H1 (cell line): ENCODE data around the gene STKLD1. TPM values are rescaled to one million over a fixed set of nuclear protein-coding genes. Genes with fewer than 3 reads are reported as not detected.

Source experiments
- CTCF ChIA-PET: fragments of 300-600 bp; sonication (Branson Sonifier 250); formaldehyde crosslinking; loops from one replicate; lab custom pipeline; 2021; ENCODE audit not compliant: partially characterized antibody; lab: Charles Lee
- POLR2A ChIA-PET: fragments of 300-600 bp; sonication (Branson Sonifier 250); formaldehyde crosslinking; loops from one replicate; lab custom pipeline; 2021; ENCODE audit warnings: inconsistent platforms; ENCODE audit not compliant: partially characterized antibody; lab: Charles Lee
- DNase-seq, 2 experiments: peaks; one replicate each; pipeline versions ENCODE4 v3.0.0 to v3.0.0-alpha.2; 2010 to 2022; ENCODE audit warnings: low spot score in 2 of 2, low read depth in 1 of 2, mixed read lengths in 1 of 2
- FAIRE-seq: peaks from 2 replicates; lab custom pipeline; 2011; peaks lifted over from hg19 to GRCh38; lab: Jason Lieb, UNC
- H2AFZ ChIP-seq: 2 replicates; pipeline ENCODE4 v1.8.1; 2012; ENCODE audit warnings: low read length, inconsistent platforms
- H2AK5ac ChIP-seq: 2 replicates; pipeline ENCODE4 v1.6.1; 2013; ENCODE audit warnings: low read depth, low read length
- H2BK120ac ChIP-seq: replicated peaks from 2 replicates; pipeline ENCODE3; 2013; ENCODE audit warnings: low read depth, low read length, inconsistent platforms
- H2BK12ac ChIP-seq: 2 replicates; pipeline ENCODE4 v1.6.1; 2013; ENCODE audit warnings: low read depth, low read length
- H2BK15ac ChIP-seq: 2 replicates; pipeline ENCODE4 v1.6.1; 2013; ENCODE audit warnings: low read length
- H2BK20ac ChIP-seq: 2 replicates; pipeline ENCODE4 v1.6.1; 2013; ENCODE audit warnings: low read length
- H2BK5ac ChIP-seq: 2 replicates; pipeline ENCODE4 v1.6.1; 2013; ENCODE audit warnings: low read depth, low read length
- H3K14ac ChIP-seq: 2 replicates; pipeline ENCODE4 v1.6.1; 2013; ENCODE audit warnings: inconsistent platforms; ENCODE audit not compliant: insufficient read length
- H3K18ac ChIP-seq: 2 replicates; pipeline ENCODE4 v1.6.1; 2013; ENCODE audit warnings: low read length; ENCODE audit errors: extremely low read depth
- H3K23ac ChIP-seq: 2 replicates; pipeline ENCODE4 v1.6.1; 2013; ENCODE audit warnings: inconsistent platforms; ENCODE audit not compliant: insufficient read length
- H3K23me2 ChIP-seq: 2 replicates; pipeline ENCODE4 v1.6.1; 2013; ENCODE audit warnings: low read depth, low read length
- H3K27ac ChIP-seq: 2 replicates; pipeline ENCODE4 v1.6.1; 2011; ENCODE audit warnings: low read depth, low read length, inconsistent platforms
- H3K27me3 ChIP-seq, 4 experiments: replicated peaks in 1 of 4; 1 replicate in 1 of 4; 2 replicates in 3 of 4; pipeline versions ENCODE4 v1.6.1 to v1.8.1; 2011 to 2013; ENCODE audit warnings: low read length in 3 of 4, mild to moderate bottlenecking in 3 of 4, inconsistent platforms in 2 of 4, mixed read lengths in 2 of 4, moderate library complexity in 1 of 4; ENCODE audit not compliant: control insufficient read depth in 3 of 4, insufficient read depth in 3 of 4; ENCODE audit errors: extremely low read depth in 1 of 4
- H3K36me3 ChIP-seq, 4 experiments: 2 replicates each; pipeline versions ENCODE4 v1.6.1 to v1.8.1; 2011 to 2013; ENCODE audit warnings: mild to moderate bottlenecking in 4 of 4, low read length in 3 of 4, moderate library complexity in 2 of 4, control low read depth in 1 of 4, inconsistent platforms in 1 of 4; ENCODE audit not compliant: insufficient read depth in 4 of 4, control insufficient read depth in 2 of 4
- H3K4ac ChIP-seq: replicated peaks from 2 replicates; pipeline ENCODE3; 2013; ENCODE audit warnings: low read length, low read depth, mixed read lengths, inconsistent platforms; ENCODE audit not compliant: insufficient read length
- H3K4me1 ChIP-seq, 4 experiments: replicated peaks in 1 of 4; 1 replicate in 1 of 4; 2 replicates in 3 of 4; pipeline versions ENCODE4 v1.6.1 to v1.8.1; 2011 to 2013; ENCODE audit warnings: low read length in 3 of 4, inconsistent platforms in 2 of 4, mixed read lengths in 1 of 4; ENCODE audit not compliant: insufficient read depth in 4 of 4, control insufficient read depth in 3 of 4
- H3K4me2 ChIP-seq, 2 experiments: 2 replicates each; pipeline versions ENCODE4 v1.6.1 to v1.8.1; 2011 to 2013; ENCODE audit warnings: low read depth in 2 of 2, low read length in 2 of 2, control low read depth in 1 of 2, inconsistent platforms in 1 of 2, mild to moderate bottlenecking in 1 of 2; ENCODE audit not compliant: insufficient read depth in 1 of 2
- H3K4me3 ChIP-seq, 4 experiments: fragments of 200-600, 300-600 bp in 1 of 4; sonication (generic), shearing (Covaris generic), sonication (Bioruptor Twin) in 1 of 4; 2 replicates each; pipeline versions ENCODE4 v1.5.1 to v1.8.1; 2011 to 2016; ENCODE audit warnings: low read length in 4 of 4, low read depth in 3 of 4, control low read depth in 2 of 4, inconsistent platforms in 2 of 4, mild to moderate bottlenecking in 2 of 4, mixed read lengths in 1 of 4, moderate library complexity in 1 of 4; ENCODE audit not compliant: insufficient read depth in 2 of 4; ENCODE audit errors: extremely low read depth in 1 of 4
- H3K56ac ChIP-seq: replicated peaks from 2 replicates; pipeline ENCODE3; 2013; ENCODE audit warnings: low read depth, mild to moderate bottlenecking, mixed read lengths, low read length, inconsistent platforms; ENCODE audit not compliant: insufficient read length
- H3K79me1 ChIP-seq: 2 replicates; pipeline ENCODE4 v1.6.1; 2013; ENCODE audit warnings: low read depth, low read length, control low read depth
- H3K79me2 ChIP-seq, 2 experiments: 2 replicates each; pipeline versions ENCODE4 v1.6.1 to v1.8.1; 2012 to 2013; ENCODE audit warnings: low read length in 2 of 2, mild to moderate bottlenecking in 2 of 2, inconsistent platforms in 1 of 2; ENCODE audit not compliant: insufficient read depth in 2 of 2, control insufficient read depth in 1 of 2
- H3K9ac ChIP-seq, 4 experiments: replicated peaks in 1 of 4; 1 replicate in 1 of 4; 2 replicates in 3 of 4; pipeline versions ENCODE4 v1.6.1 to v1.8.1; 2011 to 2013; ENCODE audit warnings: low read depth in 3 of 4, low read length in 3 of 4, control low read depth in 2 of 4, mild to moderate bottlenecking in 2 of 4, moderate library complexity in 2 of 4, inconsistent platforms in 1 of 4; ENCODE audit errors: extremely low read depth in 1 of 4
- H3K9me3 ChIP-seq, 2 experiments: 2 replicates each; pipeline versions ENCODE4 v1.6.1 to v1.8.1; 2012 to 2013; ENCODE audit warnings: mild to moderate bottlenecking in 2 of 2, moderate library complexity in 2 of 2, control low read depth in 1 of 2, inconsistent platforms in 1 of 2, low read depth in 1 of 2, low read length in 1 of 2, mixed read lengths in 1 of 2; ENCODE audit not compliant: insufficient read depth in 2 of 2
- H4K20me1 ChIP-seq, 2 experiments: replicated peaks in 1 of 2; 2 replicates each; pipeline versions ENCODE3 to v1.8.1; 2011 to 2013; ENCODE audit warnings: inconsistent platforms in 2 of 2, low read length in 2 of 2, mild to moderate bottlenecking in 1 of 2; ENCODE audit not compliant: insufficient read depth in 2 of 2, control insufficient read depth in 1 of 2
- H4K5ac ChIP-seq: 2 replicates; pipeline ENCODE4 v1.6.1; 2013; ENCODE audit warnings: low read length, low read depth, mixed read lengths, inconsistent platforms; ENCODE audit not compliant: insufficient read length
- H4K8ac ChIP-seq: 2 replicates; pipeline ENCODE4 v1.8.0; 2013; ENCODE audit warnings: mild to moderate bottlenecking, moderate library complexity, low read length, inconsistent platforms; ENCODE audit not compliant: insufficient read depth; ENCODE audit errors: extremely low read depth
- H4K91ac ChIP-seq: replicated peaks from 2 replicates; pipeline ENCODE3; 2013; ENCODE audit warnings: low read length, mixed read lengths, inconsistent platforms; ENCODE audit not compliant: insufficient read length
- ATF3 ChIP-seq: IDR thresholded peaks from 2 replicates; pipeline ENCODE4 v1.6.1; 2011; ENCODE audit warnings: low read depth, mild to moderate bottlenecking, low read length; ENCODE audit not compliant: insufficient read depth
- whole genome bisulfite sequencing, 2 experiments: shearing (Covaris generic) in 1 of 2; methylation state at CpG; one replicate each; pipeline versions ENCODE4 v1.1.6 to v1.1.7; 2013 to 2015; ENCODE audit warnings: low lambda C conversion rate in 2 of 2, mixed read lengths in 2 of 2, inconsistent platforms in 1 of 2, low coverage in 1 of 2, missing lambda C conversion rate in 1 of 2; ENCODE audit not compliant: insufficient replicate concordance in 2 of 2, insufficient coverage in 1 of 2, insufficient read length in 1 of 2; ENCODE audit errors: extremely low coverage in 1 of 2, missing lambda C conversion rate in 1 of 2; 5-methylcytosine and 5-hydroxymethylcytosine counted together
- polyA plus RNA-seq, 7 experiments: library from polyadenylated mRNA; depleted of rRNA in 3 of 7; stranded (reverse) in 5 of 7; unstranded in 2 of 7; fragments of >200 nt in 5 of 7; fragments of 200-250 nt in 2 of 7; gene quantifications; 1 replicate in 5 of 7; 2 replicates in 1 of 7; 4 replicates in 1 of 7; pipeline versions ENCODE4 v1.2.1 to v1.2.3, GENCODE V29; 2011 to 2013; ENCODE audit warnings: missing spikeins in 2 of 7, mixed read lengths in 2 of 7
- total RNA-seq: library from RNA; stranded (reverse); fragmentation: NEBNext Ultra II Directional; extraction: Animal tissue kit (Norgen Biotek cat#: 25700); gene quantifications from 2 replicates; pipeline ENCODE4 v1.2.1, GENCODE V29; 2021
- TF ChIP-seq, protein P1 (sequence below): IDR thresholded peaks from 2 replicates; pipeline ENCODE4 v1.6.1; 2012; ENCODE audit warnings: low read length, inconsistent platforms

Gene STKLD1
- total and polyA plus RNA-seq, 2 of the 8 experiments (the other 6 are each of a cell fraction or from before 2014, with no cell fraction given) = 0.26 TPM; not detected in 1

DNA sequence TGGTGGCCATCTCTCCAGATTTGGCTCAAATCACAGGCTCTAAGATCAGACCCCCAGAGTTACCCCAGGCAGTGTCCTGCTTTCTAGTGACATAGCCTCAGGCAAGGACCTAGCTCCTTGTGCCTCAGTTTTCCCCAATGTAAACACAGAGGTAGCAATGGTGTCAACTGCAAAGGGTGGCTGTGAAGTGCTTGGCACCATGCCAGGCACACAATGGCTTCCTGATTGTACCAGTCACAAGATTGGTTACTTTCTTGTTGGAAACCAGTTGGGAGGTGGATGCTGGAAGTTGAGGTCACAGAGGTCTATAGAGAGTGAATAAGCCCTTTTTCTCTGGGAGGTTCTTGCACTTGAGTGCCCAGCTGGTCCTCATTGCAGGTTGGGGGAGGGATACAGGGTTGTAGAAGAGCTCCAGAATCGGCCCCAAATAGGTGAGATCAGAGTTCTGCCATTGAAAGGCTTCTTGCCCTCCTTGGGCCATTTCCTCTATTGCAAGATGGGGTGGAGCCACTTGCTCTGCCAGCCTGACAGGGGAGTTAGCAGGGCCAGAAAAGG is 2.3 kb downstream of the STKLD1 start:
- Histone ChIP-seq H3K9ac (no peak overlapping the region), H2BK12ac (no peak overlapping the region), H3K79me2 (peaks cover 4 to 19% of the 10 kb centered on the region in 2 experiments; a peak in 3 of 4 replicates), H3K23ac (no peak overlapping the region), H2AK5ac (no peak overlapping the region), H3K79me1 (no peaks in the 10 kb centered on the region), H3K18ac (no peak overlapping the region), H3K56ac (no peak overlapping the region), H3K14ac (no peak overlapping the region), H3K4ac (no peak overlapping the region), H3K4me1 (peaks cover 0 to 5% (median 0%) of the 10 kb centered on the region in 4 experiments; a peak in 1 of 7 replicates), H4K91ac (no peak overlapping the region), H2BK20ac (no peak overlapping the region), H2BK15ac (no peak overlapping the region), H3K27ac (no peak overlapping the region), H4K5ac (no peak overlapping the region), H4K20me1 (peaks cover 2 to 17% of the 10 kb centered on the region in 2 experiments), H2AFZ (no peak overlapping the region), H3K9me3 (peaks cover 0 to 12% of the 10 kb centered on the region in 2 experiments; a peak in 3 of 4 replicates), H2BK120ac (no peak overlapping the region), H3K23me2 (peaks cover 21% of the 10 kb centered on the region; the same call in 1 of the 2 replicates), H3K36me3 (peaks cover 0 to under 1% (median 0%) of the 10 kb centered on the region in 4 experiments; a peak in 2 of 8 replicates), H2BK5ac (no peak overlapping the region), H3K27me3 (peaks cover 0 to 11% (median 6%) of the 10 kb centered on the region in 4 experiments; a peak in 5 of 7 replicates), H3K4me3 (no peak overlapping the region), H3K4me2 (no peak overlapping the region), H4K8ac (peak overlapping the region; percentile 71; the same call in 1 of the 2 replicates)
- WGBS, 2 experiments = 80% methylated on average over 1 of the region's 1 CpG; no CpG with 5 or more reads in 1 of the 2 experiments
- TF ChIP-seq, protein P1, sequence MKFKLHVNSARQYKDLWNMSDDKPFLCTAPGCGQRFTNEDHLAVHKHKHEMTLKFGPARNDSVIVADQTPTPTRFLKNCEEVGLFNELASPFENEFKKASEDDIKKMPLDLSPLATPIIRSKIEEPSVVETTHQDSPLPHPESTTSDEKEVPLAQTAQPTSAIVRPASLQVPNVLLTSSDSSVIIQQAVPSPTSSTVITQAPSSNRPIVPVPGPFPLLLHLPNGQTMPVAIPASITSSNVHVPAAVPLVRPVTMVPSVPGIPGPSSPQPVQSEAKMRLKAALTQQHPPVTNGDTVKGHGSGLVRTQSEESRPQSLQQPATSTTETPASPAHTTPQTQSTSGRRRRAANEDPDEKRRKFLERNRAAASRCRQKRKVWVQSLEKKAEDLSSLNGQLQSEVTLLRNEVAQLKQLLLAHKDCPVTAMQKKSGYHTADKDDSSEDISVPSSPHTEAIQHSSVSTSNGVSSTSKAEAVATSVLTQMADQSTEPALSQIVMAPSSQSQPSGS = no peak
- no peak for TF ChIP-seq ATF3
- FAIRE-seq = no peak
- CTCF ChIA-PET = interaction anchor here (0.5 to 5.4 kb wide), 10 partner anchors 11 to 218 kb away, joined by 3 to 33 read pairs (median 4); no protein-coding TSS in a partner anchor
- no peak for DNase-seq
- POLR2A ChIA-PET = interaction anchor here (0.7 to 19.9 kb wide), 7 partner anchors 12 to 81 kb away, joined by 3 to 461 read pairs (median 4); partner anchors contain the start of genes CACFD1, MED22, REXO4 and RPL7A
